HUDEP-2 (cell line): ENCODE measurements around the gene UBE2O.
A peak's percentile ranks its signal among the peaks of the same experiment; 100 is the strongest.

ENCODE experiments used
- DNase-seq, 76 experiments: peaks; one replicate each; lab custom pipeline; 2025; ENCODE audit not compliant: unreplicated experiment in 76 of 76; lab: John Stamatoyannopoulos, UW

Gene UBE2O

DNA sequence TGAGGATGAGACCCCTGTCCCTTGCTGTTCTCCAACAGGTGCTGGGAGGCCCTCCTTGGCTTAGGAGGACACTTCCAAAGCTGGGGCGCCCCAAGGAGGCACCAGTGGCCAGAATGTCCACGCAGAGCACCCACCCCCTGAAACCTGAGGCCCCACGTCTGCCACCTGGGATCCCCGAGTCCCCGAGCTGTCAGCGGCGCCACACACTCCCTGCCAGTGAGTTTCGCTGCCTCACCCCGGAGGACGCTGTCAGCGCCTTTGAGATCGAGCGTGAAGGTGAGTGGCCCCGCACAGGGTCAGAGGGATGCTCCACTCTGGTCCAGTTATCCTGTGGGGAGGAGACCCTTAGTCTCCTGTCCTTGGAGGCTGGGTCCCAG, 15.7 kb upstream of the UBE2O start:
- no peak for DNase-seq

DNA sequence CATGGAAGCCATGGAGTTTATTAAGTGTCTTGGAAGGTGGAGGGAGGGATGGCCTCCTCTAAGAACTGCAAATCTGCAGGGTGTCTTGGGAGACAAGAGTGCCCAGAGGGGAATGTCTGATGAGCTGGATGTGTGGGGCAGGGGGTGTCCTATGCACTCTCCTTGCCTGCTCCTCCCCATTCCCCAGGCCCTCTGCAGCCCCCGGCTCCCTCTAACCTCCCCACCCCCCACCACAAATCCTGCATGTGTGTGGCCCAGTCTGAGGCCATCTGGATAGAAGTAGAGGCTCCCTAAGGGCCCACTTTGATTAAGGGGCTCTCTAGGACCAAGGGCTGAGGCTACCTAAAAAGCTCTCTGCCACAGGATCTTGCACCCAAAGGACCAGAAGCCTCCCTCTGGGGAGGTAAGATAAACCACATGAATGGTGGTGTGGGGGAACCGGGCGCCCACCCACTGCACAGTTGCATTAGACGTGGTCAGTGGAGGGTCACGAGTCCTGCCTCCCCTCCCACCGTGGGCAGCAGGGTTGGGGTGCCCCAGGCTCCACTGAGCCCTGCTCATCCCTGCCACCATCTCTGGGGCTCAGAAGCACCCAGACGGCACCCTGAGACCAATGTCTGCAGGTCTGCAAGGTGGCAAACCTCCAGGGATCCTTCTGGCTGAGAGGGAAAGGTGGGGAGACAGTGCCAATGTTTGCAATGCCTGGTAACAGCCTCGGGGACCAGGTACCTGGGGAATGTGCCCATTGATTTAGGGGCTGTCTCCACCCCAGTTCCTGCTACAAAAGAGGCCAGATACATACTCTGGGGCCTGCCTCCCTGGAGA, 15.1 kb upstream of the UBE2O start:
- DNase-seq: no peak

DNA sequence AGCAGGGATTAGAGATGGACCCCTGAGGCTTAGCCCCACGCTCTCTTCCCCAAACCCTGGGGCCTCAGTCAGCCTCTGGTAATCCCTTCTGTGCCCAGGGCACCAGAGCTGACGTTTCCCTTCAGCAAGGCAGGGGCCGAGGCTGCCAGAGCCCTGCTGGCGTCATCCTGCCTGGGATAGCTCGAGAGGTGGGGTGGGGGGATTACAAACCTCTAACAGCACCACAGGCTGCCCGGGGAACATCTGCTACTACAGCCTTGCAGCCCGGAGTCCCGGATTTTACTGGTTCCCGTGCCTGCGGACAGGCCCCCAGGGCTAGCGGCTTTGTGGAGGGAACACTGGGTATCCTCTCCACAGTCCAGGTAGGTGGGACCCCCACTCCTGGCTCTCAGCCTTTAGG, 14.4 kb upstream of the UBE2O start, which contains the start of gene AANAT:
TSS of gene AANAT (plus strand) at position 238 of the 400 bp plus-strand sequence. CDS start 1,144 bp downstream, outside the sequence.
- no peak for DNase-seq

GRCh38 chr17:76466775-76467130, 13.8 kb upstream of the UBE2O start:
- DNase-seq: no peak

GRCh38 chr17:76462556-76463290, 9.8 kb upstream of the UBE2O start:
- no peak for DNase-seq

DNA sequence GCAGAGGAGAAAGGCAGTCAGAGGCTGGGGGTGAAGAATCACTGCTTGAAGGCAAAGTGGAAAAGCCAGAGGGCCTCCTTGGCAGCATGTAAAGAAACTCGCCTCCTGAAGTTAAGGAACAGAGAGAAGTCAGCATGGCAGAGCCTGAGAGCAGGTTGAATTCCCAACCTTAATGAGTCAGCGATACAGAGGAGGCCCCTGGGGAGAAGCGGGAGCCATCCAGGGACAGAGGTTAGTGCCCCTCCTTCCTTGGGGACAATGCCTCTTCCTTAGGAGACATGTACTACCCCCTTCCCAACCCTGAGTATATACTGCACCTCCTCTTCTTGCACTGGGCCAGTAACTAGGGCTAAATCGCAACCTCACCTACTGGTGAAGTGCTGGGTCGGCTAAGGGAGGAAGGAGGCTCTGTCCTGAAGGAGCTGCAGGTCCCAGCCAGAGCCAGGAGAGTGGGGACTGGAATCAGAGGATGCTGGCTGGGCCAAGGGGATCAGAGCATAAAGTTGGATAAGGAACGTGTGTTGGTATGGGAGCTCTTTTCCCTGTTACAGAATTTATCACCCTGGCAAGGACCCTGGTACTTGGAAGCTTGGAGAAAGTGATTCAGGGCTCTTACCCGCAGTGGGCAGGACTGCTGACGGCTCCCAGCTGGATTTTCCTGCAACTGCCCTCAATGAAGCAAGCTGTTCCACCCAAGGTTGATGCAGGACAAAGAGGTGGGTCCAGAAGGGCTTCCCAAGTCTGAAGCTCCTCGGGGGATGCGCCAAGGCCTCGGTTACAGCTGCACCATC, 9.0 kb upstream of the UBE2O start:
- no peak for DNase-seq

DNA sequence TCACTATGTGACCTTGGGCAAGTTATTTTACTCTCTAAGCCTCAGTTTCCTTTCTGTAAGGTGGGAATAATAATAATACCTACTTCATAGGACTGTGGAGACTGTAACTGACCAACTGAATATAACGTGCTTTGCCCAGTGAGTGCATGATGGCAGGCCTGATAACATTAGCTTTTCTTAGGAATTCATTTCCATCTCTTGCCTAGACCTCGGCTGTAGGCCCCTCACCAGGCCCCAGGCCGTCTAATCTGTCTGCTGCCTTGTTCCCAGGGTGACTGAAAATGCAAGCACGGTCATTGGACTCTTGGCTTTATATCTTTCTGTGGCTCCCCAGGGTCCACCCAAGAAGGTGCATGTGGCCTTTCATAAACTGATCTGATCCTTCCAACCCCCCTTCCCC, 6.7 kb upstream of the UBE2O start:
- no peak for DNase-seq

- DNase-seq: peak in 71 of 76 experiments; percentile 9 to 84 (median 58)
Measured at GRCh38 chr17:76458580-76459490, 5.9 kb upstream of the UBE2O start.

DNA sequence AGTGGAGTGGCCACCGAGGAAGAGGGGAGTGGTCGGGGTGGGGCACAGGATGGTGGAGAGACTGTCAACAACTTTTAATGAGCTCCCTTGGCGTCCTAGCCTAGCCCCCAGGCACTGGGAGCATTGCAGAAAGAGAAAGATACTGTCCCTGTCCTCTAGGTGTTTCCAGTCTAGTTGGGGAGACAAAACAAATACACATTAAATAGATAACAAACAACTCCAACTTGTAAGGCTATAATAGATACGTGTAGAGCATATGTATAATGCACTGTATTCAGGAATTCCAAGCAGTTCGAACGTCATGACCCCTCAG, 435 bp upstream of the UBE2O start:
- no peak for DNase-seq

GRCh38 chr17:76452127-76452659, 759 bp downstream of the UBE2O start:
- DNase-seq: peak in 1 of 76 experiments; percentile 15

DNA sequence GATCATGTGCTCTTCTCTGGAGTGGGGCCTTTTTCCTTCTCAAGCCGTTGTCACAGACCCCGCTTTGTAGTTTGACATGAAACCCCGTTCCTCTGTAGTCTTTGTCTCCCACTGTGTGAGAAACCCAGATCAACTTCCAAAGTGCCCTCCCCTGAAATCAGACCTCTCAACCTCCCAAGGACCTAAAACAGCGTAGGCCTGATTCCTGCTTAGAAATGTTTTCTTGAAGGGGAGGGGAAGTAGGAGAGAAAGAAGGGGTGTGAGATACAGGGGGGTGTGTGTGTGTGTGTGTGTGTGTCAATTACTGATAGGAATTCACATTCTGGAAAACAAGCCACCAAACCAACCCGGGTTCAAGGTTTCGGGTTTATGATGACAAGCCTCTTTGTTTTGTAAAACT, 1.4 kb downstream of the UBE2O start:
- DNase-seq: no peak

- DNase-seq: no peak
Measured at GRCh38 chr17:76449126-76449525, 3.8 kb downstream of the UBE2O start.

DNA sequence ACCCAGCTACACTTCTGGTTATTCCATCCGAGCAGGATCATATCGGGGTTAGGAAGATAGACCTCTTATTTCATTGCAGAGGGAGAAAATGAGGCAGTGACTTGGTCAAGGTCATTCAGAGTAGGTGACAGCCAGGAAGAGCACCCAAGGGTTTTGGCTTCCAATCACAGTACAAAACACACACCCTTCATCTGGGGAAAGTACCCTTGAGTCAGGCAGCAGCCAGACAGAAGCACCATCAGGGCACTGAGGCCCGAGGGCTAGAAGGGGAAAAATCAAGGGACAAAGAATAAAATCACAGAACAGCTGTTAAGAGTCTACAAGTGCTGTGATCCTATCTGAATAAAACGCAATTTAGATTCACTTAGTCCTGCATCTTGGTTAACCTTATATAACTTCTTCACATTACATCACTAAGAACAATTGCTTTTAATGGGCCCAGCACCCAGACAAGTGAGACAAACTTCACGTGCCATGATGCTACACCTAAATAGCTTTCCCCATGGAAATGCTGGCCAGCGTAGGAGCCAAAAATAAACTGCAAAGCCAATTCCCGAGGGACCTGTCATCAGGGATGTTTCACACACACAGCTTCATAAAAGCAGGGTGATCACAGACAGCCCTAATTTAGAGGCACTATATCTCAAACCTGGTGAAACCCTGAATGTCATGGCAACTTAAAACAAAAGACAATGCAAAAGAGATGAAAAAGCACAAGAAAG, 4.9 kb downstream of the UBE2O start:
- no peak for DNase-seq

DNA sequence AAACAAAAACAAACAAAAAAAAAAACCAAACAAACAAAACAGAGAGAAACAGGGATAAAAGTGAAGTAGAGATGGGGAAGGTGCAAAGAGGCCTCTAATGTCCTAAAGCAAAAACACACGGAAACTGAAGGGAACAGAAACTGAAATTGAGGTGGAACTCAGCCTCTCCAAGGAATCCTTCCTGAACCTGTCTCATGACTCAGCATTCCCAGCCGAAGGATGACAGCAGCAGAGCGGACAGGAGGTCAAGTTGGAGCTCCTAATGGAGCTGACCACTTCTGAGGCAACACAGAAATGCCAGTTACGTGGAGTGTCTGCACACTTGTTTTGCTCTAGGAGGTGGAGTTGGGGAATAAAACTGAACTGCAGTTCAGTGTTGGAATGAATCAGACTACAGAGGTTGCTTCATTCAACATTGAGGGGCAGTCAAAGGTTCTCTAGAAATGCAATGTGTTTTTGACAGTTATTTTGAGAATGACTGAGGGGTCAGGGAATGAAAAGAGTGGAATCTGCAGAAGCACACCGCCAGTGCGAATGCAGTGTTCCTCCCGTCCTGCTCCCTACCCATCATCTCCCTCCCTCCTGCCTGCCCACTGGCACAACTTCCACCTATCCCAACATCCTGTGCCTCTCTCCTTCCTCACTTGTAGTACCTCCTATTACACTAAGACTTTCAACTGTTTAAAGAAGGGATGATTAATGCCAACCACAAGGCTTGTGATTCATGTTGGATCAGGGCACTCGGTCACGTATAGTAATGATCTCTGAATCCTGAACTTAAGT, 6.3 kb downstream of the UBE2O start:
- no peak for DNase-seq

GRCh38 chr17:76445697-76446448, 7.1 kb downstream of the UBE2O start:
- no peak for DNase-seq

DNA sequence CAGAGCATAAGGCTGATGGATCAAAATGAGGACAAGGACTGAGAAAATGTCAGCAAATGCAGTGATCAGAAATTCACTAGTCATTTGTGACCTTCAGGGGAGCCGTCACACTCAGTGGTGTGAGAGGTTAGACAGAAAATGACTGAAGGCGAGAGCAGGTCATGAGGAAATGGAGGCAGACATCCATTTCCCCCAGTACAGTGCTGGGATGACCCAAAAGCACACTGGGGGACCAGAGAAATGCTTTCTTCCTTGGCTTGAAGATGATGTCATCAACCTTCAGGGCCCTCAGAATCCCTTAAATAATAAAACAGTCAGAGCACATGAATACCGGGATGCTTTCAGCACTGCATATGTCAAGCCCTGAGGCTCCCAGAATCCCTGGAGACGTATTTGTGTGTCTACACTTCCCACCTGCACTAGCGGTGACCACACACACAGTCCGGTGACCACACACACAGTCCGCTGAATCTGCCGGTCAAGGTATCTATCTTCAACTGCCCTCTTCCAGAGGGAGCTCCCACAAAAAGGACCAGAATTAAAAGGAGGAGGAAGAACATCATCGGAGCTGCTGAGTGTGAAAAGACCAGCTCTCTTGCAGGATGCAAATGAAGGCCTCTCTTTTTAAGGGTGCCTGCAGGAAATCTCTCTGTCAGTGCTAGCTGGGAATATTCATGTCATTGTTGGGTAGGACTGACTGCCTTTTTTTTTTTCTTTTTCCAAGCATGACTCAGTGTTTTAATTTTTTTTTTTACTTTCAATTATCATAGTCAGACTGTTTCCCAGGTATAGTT, 8.2 kb downstream of the UBE2O start:
- no peak for DNase-seq
